GM18507 (cell line): ENCODE results near the gene IRS1.

Source experiments
- DNase-seq: peaks from one replicate; pipeline ENCODE4 v3.0.0; 2011; ENCODE audit warnings: low read depth; ENCODE audit not compliant: insufficient read length; ENCODE audit errors: extremely low spot score
- FAIRE-seq: peaks from 2 replicates; lab custom pipeline; 2011; peaks lifted over from hg19 to GRCh38; lab: Jason Lieb, UNC

Gene IRS1

GRCh38 chr2:226829721-226830631, 30.4 kb upstream of the IRS1 start:
- FAIRE-seq (no peak), DNase-seq (no peak)

DNA sequence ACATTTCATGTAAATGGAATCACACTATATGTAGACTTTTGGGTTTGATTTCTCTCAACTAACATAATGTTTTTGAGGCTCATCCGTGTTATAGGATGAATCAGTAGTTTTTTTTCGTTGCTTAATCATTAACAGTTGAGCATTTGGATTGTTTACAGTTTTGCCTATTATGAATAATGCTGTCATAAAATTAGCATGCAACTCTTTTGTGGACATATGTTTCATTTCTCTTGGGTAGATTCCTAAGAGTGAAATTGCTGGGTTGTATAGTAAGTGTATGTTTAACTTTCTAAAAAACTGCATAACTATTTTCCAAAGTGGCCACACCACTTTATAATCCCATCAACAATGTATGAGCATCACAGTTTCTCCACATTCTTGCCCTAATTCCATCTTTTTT, 28.6 kb upstream of the IRS1 start:
- no peak for FAIRE-seq
- DNase-seq, result no peak

GRCh38 chr2:226825056-226825455, 25.4 kb upstream of the IRS1 start:
- DNase-seq (no peak), FAIRE-seq (no peak)

GRCh38 chr2:226818930-226819329, 19.3 kb upstream of the IRS1 start:
- no peak for DNase-seq
- FAIRE-seq, result no peak

GRCh38 chr2:226813148-226813701, 13.6 kb upstream of the IRS1 start:
- FAIRE-seq, result peak; percentile 59
- DNase-seq, result no peak

DNA sequence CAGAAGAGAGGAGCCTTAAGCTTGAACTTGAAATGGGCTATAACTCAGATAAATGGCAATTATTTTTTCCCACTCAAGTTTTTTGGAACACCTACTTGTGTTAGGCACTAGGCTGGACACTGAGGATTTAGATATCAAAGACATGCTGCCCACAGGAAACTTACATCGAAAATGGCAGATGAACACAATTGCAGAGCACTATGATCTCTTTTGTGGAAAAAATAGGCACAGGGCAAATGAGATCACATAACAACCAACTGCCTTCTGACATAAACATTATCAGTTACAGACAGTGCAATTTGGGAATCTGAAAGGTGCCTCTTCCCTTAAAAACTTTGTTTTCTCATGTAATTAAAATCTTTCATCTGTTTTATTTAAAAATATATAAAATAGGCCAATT, 3.8 kb upstream of the IRS1 start:
- no peak for DNase-seq
- FAIRE-seq, result no peak

DNA sequence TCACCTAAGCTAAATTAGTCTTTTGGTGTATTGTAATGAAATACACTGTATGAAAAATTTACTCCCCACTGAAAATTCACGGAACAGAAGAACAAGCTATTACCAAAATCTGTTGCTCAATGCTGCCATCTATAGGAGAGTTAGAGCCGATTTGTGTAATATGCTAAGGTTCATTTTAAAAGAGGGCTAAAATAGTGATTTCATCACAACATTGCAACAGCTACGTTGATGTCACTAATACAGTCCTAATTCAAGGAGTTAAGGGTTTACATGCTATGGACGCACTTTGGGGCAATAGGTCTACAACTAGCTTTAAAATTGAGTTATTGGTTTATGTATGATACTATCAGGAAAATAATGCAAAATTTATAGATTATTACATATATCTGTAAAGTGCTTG, 3.0 kb upstream of the IRS1 start:
- no peak for DNase-seq
- peak; percentile 86 for FAIRE-seq

GRCh38 chr2:226800941-226801784, 1.5 kb upstream of the IRS1 start:
- FAIRE-seq (peak; percentile 94), DNase-seq (peak; percentile 77)

DNA sequence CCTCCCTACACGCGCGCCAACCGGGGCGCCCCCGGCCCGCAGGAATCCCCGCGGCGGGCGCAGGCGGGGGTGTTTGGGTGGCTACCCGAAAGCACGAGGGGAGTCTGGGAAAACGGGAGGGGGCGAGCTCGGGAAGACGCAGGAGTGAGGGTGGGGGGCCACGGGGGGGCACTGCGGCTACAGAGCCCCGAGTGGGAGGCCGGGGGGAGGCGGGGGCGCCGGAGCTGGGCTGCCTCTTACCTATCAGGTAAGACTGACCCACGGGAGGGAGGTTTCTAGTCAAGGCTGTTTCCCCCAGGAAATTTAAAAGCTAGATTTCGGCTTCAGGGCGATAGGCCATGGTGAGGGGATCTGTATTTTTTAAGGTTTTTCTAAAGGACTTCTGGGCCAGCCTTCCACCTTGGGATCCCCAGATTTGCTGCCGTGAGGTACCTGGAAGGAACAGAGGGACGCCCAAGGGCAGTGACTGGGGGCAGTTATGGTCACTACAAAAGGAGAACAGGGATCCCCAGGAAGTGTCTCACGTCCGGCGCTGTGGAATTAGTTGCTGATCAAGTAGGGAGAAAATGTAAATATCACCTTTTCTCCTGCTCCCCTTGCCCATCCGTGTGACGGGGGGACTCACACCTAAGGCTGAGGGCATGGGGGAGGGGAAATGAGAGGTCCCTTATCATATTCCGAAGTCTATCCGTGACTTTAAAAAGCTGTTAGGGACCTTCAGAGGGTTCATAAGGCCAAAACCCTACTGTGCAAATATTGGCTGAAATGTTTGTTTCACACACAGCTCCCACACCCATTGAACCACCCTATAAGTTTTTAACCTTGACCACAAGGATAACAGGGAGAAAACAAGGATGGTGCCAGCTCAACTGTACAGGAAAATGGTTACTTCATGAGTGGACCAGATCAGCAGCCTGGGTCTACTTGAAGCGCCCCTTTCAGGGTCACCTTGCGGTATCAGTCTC, 638 bp upstream of the IRS1 start:
- DNase-seq, result no peak
- no peak for FAIRE-seq

- FAIRE-seq, result peak; percentile 59
- no peak for DNase-seq
These were observed 1.0 kb downstream of the IRS1 start for GRCh38 chr2:226798422-226799210.

GRCh38 chr2:226797989-226798421, 1.6 kb downstream of the IRS1 start:
- DNase-seq, result no peak
- FAIRE-seq, result no peak

DNA sequence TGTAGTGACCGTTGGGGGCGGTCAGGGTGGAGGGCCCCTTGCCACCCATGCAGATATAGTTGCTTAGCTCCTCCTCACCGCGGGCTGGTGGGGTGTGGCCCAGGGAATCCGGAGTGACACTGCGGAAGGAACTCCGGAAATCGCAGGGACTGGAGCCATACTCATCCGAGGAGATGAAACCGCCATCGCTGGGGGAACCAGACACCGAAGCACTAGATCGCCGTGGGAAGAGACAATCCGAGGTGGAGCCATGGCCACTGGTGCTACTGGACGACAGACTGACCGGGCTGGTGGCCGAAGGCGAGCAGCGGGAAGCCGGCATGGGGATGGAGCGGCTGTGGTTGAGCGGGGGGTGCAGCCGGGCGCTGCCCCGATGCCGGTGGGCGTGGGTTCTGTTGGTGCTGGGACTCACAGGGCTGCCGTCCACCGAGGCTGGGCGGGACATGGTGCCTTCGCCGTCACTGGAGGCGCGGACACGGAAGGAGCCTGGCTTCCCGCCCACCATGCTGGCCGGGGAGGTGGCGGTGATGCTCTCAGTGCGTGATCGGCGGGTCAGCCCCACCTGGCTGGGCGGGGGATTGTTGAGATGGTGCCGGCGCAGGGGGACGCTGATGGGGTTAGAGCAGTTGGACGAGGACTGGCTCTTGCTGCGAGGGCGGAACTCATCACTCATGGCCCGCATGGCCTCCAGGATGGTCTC, 2.2 kb downstream of the IRS1 start:
- DNase-seq (no peak), FAIRE-seq (no peak)

DNA sequence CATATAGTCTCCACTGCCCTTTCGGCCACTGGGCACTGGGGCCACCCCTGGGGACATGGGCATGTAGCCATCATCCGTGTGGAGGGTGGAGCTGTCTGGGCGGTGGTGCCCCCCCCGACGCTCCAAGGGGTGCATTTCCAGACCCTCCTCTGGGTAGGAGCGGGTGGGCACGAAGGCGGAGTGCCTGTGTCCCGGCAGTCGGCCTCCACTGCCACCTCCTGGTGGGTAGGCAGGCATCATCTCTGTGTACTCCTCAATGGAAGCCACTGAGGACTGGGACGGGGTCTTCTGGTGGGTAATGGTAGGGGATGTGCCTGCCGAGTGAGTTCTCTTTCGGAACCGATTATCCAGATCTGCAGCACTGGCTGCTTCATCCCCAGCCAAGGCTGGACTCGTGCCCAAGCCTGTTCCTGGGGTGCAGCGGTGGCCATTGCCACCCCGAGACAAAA, 2.8 kb downstream of the IRS1 start:
- DNase-seq, result no peak

GRCh38 chr2:226796012-226796839, 3.4 kb downstream of the IRS1 start:
- FAIRE-seq (no peak), DNase-seq (no peak)

More for the DNA sequence above, 2.8 kb downstream of the IRS1 start:
- FAIRE-seq, result no peak

DNA sequence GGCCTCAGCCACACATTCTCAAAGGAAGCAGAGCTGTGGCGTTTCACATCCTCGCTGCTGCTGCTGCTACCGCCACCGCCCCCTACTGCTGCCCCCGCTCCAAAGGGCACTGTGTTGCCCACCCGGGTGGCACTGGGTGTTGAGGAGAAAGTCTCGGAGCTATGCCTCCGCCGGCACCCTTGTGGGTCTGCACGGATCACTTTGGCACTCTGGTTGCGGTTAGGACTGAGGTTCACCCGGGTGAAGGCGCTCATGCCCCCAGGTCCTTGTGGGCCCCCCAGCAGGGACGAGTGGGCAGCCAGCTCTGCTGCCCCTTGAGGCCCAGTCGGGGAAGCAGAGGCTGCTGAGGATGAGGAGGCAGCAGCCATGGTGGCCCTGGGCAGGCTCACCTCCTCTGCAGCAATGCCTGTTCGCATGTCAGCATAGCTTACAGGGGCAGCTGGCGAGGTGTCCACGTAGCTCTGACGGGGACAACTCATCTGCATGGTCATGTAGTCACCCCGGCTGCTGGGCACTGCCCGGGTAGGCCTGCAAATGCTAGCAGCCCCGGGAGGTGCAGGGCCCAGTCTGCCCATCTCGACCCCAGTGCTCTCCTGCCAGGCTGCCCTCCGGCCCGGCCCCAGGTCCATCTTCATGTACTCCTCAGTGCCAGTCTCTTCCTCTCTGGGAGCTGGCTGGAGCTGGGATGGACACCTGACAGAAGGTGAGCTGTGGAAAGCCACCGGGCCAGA, 4.2 kb downstream of the IRS1 start:
- no peak for FAIRE-seq
- DNase-seq, result no peak

GRCh38 chr2:226794751-226795171, 4.9 kb downstream of the IRS1 start:
- no peak for FAIRE-seq
- DNase-seq, result no peak
